Activated CD8-positive, alpha-beta T cell treated with anti-CD3 and anti-CD28 coated beads for 36 hours (primary cell): ENCODE data around the gene DUOXA1. TPM values are rescaled to one million over a fixed set of nuclear protein-coding genes. Genes with fewer than 3 reads are reported as not detected.
"Not testable (repeated sequence)": the region's sequence is repeated elsewhere in the genome, so short reads cannot be mapped to it uniquely, and the experiment has no call there.

Experiments
- ATAC-seq: fragments of 200-7000 bp; cut with Tn5 transposase; one replicate; pipeline ENCODE4 v1.10.0; 2021; ENCODE audit warnings: mild to moderate bottlenecking, moderate library complexity
- CTCF ChIA-PET: fragments of 350-600 bp; sonication (Branson Sonifier 250); formaldehyde crosslinking; loops from one replicate; lab custom pipeline; 2021; ENCODE audit warnings: antibody characterized with exemption; lab: Charles Lee
- POLR2A ChIA-PET: fragments of 350-600 bp; sonication (Branson Sonifier 250); formaldehyde crosslinking; loops from one replicate; lab custom pipeline; 2021; ENCODE audit warnings: antibody characterized with exemption; lab: Charles Lee
- DNase-seq: peaks from one replicate; pipeline ENCODE4 v3.0.0-alpha.2; 2020
- H3K27ac Mint-ChIP-seq: one replicate; pipeline ENCODE4 v1.8.0; 2021; ENCODE audit warnings: mild to moderate bottlenecking, mixed read lengths
- H3K27me3 Mint-ChIP-seq: one replicate; pipeline ENCODE4 v1.8.0; 2021; ENCODE audit warnings: mixed read lengths
- H3K36me3 Mint-ChIP-seq: one replicate; pipeline ENCODE4 v1.8.0; 2021; ENCODE audit warnings: low read depth, mixed read lengths
- H3K4me1 Mint-ChIP-seq: one replicate; pipeline ENCODE4 v1.8.0; 2021; ENCODE audit warnings: low read depth, mixed read lengths
- H3K4me3 Mint-ChIP-seq: one replicate; pipeline ENCODE4 v1.8.0; 2021; ENCODE audit warnings: mild to moderate bottlenecking, moderate library complexity, mixed read lengths
- H3K9me3 Mint-ChIP-seq: one replicate; pipeline ENCODE4 v1.8.0; 2021; ENCODE audit warnings: mixed read lengths
- intact Hi-C: fragments of 100-400 bp; cut with micrococcal nuclease; formaldehyde crosslinking; loops from one replicate; pipeline ENCODE4 v1.10.0; 2022
- total RNA-seq, 2 experiments: library from RNA; stranded (reverse); gene quantifications; one replicate each; pipeline ENCODE4 v1.2.3, GENCODE V29; 2021

The DUOXA1 gene
- total RNA-seq, 2 experiments from 2014 or later = not detected

DNA sequence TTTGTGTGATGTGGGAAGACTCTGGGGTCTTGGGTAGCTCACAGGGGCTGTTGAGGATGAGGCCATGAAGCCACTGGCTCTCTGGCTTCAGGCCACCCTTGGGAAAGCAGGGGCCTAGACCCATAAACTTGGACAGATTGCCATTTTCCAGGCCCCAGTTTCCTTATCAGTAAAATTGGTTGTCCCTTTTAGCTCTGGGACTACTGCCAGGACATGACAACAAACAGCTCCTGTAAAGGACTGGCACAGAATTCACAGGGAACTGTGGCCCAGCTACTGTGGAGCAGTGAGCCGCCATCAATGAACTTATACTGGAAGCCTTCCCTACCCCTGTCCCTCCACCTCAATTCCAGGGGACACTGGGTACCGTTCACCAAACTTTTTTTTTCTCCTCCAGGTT is 52.3 kb downstream of the DUOXA1 start:
- POLR2A ChIA-PET, H3K4me1 Mint-ChIP-seq, CTCF ChIA-PET, DNase-seq, intact Hi-C loops, H3K4me3 Mint-ChIP-seq, H3K27me3 Mint-ChIP-seq, H3K9me3 Mint-ChIP-seq, H3K27ac Mint-ChIP-seq, ATAC-seq, H3K36me3 Mint-ChIP-seq: not testable (repeated sequence)

DNA sequence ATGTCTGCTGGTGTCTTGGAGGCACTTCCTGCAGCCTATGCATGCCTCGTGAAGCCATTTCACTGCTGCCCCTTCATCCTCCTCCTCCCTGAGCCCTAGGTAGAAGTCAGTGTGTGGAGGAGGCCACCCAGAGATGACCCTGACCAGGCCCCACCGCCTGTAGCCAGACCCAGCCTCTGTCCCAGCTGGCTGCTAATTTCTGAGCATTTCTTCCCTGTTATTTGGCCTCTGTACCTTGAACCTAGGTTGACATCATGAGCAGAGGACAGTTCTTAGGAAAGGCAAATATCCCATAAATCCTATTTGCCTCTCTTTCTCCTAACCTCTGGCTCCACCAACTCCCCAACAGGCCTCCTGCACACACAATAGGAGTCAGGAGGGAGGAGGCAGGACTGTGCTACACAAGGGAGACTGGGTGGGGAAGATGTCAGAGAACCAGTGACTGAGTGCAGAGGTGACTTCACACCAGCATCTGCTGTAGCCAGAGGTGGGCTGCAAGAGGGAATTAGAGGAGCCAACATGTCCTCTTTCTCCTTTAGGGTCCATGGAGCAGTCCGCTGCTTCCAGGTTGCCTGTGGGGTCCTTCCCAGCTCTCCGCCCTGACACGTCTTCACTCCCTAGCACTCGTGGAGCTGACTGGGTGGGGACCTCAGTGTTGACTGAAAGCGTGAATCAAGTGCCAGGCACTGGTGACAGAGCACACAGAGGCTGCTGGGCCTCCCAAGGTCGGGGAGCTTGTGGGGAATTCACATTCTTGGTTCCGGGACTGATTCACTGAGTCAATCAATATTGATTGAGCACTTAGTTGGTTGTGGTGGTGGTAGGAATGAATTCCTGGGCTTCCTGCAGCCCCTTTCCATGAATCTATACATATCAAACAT is 54.0 kb downstream of the DUOXA1 start:
- CTCF ChIA-PET, H3K27me3 Mint-ChIP-seq, H3K36me3 Mint-ChIP-seq, H3K9me3 Mint-ChIP-seq, DNase-seq, ATAC-seq, POLR2A ChIA-PET, H3K27ac Mint-ChIP-seq, intact Hi-C loops, H3K4me3 Mint-ChIP-seq, H3K4me1 Mint-ChIP-seq: not testable (repeated sequence)

DNA sequence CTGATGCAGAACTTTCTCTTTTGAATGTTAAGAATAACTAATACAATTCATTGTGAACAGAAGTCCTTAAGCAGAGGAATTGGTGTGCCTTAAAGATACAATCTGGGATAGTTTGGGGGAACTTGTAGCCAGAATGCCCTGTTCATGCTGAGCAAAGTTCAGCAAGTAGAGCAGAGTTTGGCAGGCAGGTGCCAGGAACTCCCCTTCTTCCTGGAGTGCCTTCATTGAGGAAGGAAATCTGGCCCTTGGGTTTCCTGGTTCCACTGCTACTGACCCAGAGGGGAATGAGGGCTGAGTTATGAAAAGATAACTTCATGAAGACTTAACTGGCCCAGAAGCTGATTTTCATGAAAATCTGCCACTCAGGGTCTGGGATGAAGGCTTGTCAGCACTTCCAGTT is 56.1 kb downstream of the DUOXA1 start:
- ATAC-seq, H3K36me3 Mint-ChIP-seq: not testable (repeated sequence)

DNA sequence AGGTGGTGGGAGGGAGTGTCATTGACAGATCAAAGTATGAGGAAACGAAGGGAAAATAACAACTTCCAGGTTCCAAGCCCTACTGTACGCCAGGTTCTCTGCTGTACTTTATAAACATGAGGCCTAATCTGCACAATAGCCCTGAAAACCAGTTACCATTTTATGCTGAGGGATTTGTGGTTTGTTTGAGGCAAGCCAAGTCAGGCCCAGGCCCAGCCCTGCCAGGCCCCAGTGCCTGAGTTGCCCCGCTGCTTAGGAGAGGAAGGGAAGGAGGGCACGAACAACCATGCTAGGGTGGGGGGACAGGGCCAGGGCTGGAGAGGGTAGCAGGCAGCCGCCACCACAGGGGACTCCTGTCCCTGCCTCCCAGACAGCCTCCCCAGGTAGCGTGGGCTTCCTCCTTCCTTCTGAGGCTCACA is 59.7 kb downstream of the DUOXA1 start:
- intact Hi-C loops, H3K27ac Mint-ChIP-seq, CTCF ChIA-PET, H3K36me3 Mint-ChIP-seq, DNase-seq, H3K4me3 Mint-ChIP-seq, H3K4me1 Mint-ChIP-seq, H3K27me3 Mint-ChIP-seq, H3K9me3 Mint-ChIP-seq, ATAC-seq, POLR2A ChIA-PET: not testable (repeated sequence)

More for the DNA sequence above, 56.1 kb downstream of the DUOXA1 start:
- H3K9me3 Mint-ChIP-seq, intact Hi-C loops, POLR2A ChIA-PET, H3K4me1 Mint-ChIP-seq, CTCF ChIA-PET, H3K27me3 Mint-ChIP-seq, H3K27ac Mint-ChIP-seq, H3K4me3 Mint-ChIP-seq, DNase-seq: not testable (repeated sequence)

Other genes starting within 250 kb of the DUOXA1 start
- gene TERB2, start 173.2 kb downstream of the DUOXA1 start, total RNA-seq = not detected
- 10 to 100 TPM; 27.9 to 28.7 TPM for gene SORD, start 106.7 kb downstream of the DUOXA1 start, total RNA-seq
- gene DUOX2, start 15.7 kb downstream of the DUOXA1 start, total RNA-seq = under 1 TPM; 0.05 to 0.18 TPM
- not detected for gene DUOXA2, start 15.6 kb downstream of the DUOXA1 start, total RNA-seq
- gene DUOX1, start 115 bp upstream of the DUOXA1 start, total RNA-seq = not detected
- gene SHF, start 58.1 kb upstream of the DUOXA1 start, total RNA-seq = 10 to 100 TPM; 19.8 to 23.5 TPM
- gene SLC28A2, start 122.4 kb upstream of the DUOXA1 start, total RNA-seq = not detected
- 1 to 10 TPM; 5.6 to 6.5 TPM for gene GATM, start 248.7 kb upstream of the DUOXA1 start, total RNA-seq